ENCODE measurements around the gene FIS1.
"Not testable (repeated sequence)": the region's sequence is repeated elsewhere in the genome, so short reads cannot be mapped to it uniquely, and the experiment has no call there.

The FIS1 gene
- 26.1 to 96.3 (median 53.6) reads per million in 18 experiments for total RNA-seq

DNA sequence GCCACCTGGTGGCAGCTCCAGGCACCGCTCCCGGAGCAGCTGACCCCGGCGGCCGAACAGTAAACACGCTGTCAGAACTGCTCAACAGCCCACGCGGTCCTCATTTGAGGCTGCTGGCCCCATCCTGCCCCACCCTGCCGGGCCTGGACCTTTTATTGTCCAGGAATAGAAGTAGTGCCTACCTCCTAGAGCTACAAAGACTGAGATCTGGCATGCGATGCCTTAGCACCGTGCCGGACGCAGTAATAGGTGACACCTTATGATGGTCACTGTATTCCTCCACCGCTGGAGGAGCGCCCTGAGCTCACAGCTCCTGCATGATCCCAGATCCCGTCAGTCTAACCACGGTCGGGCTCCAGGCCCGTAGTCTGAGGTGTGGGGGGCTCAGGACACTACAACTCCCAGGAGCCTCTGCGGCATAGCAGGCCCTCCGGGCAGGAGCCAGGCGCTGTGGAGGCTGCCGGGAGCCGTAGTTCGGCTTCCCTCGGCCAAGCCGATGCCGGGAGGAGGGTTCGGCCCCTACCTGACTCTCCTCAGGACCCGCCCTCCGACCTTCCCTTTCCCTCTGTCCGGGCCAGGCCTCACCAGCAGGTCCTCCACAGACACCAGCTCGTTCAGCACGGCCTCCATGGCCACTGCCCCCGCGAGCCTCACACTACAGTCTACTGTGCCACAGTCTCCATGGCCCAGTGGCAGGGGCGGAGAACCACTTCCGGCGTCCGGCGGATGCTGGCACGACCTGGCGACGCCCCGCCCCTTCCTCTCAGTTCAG lies at the start of gene FIS1:
Gene FIS1 (minus strand): TSS at position 707 of the 772 bp plus-strand sequence. CDS start 77 bp downstream, at position 630.
- DNase-seq = peak; percentile 82 to 92

DNA sequence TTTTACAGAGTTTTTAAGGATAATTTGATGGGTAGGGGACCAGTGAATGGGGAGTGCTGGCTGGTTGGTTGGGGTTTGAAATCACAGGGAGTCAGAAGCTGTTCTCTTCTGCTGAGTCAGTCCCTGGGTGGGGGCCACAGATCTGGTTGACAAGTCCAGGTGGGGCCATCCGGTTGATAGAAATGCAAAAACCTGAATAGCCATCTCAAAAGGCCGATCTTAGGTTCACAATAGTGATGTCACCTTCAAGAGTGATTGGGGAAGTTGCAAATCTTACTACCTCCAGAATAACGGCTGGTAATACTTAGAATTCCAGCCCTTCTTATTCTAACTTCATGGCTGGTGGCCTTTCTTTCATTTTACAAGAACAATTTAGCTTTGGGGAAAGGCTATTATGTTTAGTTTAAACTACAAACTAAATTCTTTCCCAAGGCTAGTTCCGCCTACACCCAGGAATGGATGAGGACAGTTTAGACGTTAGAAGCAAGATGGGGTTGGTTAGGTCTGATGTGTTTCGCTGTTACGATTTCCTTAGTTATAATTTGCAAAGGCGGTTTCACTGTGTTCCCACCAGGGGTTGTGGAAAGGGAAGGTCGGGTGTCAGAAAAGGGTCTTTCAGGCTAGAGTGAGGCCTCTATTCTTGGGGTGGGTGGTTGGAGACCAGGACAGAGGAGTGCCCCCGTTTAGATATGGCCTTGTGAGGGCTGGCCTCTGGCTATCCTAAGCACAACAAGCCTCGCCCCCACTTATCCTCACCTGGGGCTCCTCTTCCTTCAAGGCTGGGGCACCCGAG lies 49.4 kb upstream of the FIS1 start:
- no peak for DNase-seq

DNA sequence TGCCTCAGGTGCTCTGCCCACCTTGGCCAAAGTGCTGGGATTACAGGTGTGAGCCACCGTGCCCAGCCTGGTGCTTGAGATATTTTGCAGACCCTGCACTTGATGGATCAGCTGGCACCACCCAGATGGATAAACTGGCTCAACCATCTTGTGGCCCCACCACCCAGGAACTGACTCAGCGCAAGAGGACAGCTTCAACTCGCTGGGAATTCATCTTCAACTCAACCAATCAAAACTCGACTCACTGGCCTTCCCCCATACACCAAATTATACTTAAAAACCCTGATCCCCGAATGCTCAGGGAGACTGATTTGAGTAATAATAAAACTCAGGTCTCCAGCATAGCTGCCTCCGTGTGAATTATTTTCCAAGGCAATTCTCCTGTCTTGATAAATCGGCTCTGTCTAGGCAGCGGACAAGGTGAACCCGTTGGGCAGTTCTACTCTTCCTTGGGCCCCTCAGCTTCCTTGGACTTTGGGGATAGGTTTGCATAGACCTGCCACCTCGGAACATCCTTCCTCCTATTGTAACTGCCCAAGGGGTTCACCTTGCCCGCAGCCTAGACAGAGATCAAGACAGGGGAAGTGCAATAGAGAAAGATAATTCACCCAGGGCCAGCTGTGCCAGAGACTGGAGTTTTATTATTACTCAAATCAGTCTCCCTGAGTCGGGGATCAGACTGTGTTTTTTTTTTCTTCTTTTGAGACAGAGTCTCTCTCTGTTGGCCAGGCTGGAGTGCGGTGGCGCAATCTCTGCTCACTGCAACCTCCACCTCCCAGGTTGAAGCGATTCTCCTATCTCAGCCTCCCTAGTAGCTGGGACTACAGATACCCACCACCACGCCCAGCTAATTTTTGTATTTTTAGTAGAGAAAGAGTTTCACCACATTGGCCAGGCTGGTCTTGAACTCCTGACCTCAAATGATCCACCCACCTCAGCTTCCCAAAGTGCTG lies 48.5 kb upstream of the FIS1 start:
- not testable (repeated sequence) for DNase-seq

DNA sequence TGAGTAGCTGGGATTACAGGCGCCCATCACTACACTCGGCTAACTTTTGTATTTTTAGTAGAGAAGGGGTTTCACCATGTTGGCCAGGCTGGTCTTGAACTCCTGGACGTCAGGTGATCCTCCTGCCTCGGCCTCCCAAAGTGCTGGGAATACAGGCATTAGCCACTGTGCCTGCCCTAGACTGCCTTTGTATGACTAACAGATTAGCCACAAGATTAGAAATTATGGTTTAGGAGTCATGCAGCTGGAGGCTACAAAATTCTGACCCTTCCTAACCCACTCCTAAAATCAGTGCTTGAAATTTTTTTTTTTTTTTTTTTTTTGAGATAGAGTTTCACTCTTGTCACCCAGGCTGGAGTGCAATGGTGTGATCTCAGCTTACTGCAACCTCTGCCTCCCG lies 47.7 kb upstream of the FIS1 start:
- DNase-seq = not testable (repeated sequence)

DNA sequence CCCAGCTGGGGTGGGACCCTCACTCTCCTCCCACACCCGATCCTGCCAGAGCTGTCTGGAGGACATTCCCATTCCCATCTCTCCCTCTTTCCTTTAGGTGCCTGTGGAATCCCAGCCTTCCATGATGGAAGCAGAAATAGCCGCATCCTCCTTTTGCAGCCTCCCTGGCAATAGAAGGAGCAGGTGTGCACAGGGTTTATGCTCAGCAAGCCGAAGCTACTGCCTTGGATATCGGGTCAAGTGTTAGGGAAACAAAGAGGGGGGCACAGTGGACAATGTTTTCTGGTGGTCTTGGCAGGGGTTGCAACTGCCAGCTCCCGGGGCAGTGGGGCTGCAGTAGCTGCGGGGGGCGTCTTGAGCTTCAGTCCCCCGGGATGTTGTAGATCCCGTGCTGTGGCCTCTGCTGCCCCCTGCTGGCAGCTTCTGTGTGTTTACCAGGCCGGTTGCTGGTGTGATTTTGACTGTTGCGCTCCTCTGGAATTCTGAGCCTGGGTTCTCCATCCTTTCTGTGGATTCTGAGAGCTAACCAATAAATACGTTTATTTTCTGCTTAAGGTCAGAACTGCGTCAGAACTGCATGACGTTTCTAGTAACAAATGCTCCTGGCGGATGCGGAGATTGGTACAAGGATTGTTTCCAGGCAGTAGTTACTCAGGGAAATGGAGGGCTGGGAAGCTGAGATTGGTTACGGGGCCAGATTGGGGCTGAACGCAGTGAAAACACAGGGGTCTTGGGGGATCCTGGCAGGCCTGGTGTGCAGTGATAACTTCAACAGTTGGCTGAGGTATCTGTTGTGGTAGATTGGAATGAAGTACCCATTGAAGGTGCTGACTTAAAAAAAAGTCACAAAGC lies 45.5 kb upstream of the FIS1 start:
- DNase-seq = peak; percentile 21 to 40

DNA sequence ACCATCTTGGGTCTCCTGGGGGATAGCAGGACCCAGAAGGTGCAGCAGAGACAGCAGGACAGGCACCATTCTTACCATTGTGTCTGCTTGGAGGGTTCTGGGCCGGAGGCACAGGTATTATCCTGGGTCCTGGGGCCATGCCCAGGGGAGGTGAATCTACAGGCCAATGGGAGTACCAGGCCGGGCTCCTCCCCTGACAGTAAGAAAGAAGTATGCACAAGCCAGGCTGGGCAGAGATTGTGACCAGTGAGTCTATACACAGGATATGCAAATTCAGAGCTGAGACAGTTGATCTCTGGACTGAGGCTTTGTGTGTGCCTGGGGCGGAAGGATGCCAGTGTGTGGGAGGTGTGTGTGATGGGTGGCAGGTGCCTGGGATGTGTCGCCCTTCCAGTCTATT lies 44.8 kb upstream of the FIS1 start:
- not testable (repeated sequence) for DNase-seq

DNA sequence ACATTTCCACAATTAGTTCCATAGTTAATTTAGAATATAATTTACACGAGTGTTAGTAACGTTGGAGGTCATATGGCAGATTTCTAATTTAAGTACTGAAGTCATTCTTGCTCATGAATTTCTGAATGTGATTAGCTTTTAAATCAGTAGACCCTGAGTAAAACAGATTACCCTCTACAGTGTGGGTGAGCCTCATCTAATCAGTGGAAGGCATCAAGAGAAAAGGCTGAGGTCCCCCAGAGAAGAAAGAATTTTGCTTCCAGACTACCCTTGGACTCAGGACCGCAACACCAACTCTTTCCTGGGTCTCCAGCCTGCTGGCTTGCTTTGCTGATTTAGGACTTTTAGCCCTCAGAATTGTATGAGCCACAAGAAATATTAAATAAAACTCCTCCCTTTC lies 43.6 kb upstream of the FIS1 start:
- no peak for DNase-seq

DNA sequence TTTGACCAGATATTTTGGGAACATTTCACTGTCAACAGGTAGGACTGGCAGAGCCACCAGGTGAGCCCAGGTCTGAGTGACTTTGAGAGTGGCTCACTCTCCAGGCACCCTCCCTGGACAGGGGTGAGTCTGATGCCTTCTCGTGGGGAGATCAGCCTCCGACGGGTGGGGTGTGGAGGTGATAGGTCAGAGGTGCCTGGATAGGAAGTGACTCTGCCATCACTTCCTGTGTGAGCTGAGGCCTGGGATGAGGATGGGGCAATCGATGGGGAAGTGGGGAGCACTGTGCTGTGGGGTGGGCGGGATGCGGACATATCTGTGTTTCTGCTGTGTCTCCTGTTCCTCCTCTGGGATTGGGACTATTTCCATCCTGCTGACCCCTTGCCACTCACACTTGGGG lies 42.2 kb upstream of the FIS1 start:
- peak; percentile 85 to 89 for DNase-seq

DNA sequence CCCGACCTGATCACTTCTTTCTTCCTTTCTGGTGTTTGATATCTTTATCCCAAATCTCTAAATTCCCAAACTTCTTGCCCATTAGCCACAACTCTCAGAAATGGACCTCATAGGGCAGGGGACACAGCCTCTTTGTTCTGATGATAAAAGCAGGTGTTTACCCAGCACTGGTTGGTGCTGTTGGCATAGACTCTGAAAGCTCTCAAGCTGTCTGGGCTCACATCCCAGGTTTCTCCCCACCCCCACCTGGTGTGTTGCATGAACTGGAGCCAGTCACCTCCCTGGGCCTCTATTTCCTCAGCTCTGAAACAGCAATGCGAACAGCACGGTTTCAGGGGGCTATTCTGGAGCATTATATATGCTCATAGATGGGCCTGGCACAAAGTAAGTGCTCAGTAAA lies 41.0 kb upstream of the FIS1 start:
- not testable (repeated sequence) for DNase-seq

DNA sequence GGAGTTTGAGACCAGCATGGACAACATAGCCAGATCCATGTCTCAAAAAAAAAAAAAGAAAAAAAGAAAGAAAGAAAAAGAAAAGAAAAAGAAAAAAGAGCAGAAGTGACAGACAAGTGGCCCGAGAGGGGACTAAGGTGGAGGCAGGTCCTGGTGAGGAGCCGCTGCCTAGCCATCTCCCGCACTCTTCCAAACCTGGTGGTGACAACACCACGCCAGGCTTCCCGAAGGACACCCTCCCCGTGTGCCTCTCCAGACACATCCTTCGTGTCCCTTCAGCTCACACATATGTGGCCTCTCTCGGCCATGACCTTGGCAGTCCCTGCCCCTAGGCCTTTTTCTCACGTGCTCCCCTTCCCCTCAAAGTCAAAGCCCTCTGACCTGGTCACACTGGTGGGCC lies 40.3 kb upstream of the FIS1 start:
- DNase-seq = no peak

DNA sequence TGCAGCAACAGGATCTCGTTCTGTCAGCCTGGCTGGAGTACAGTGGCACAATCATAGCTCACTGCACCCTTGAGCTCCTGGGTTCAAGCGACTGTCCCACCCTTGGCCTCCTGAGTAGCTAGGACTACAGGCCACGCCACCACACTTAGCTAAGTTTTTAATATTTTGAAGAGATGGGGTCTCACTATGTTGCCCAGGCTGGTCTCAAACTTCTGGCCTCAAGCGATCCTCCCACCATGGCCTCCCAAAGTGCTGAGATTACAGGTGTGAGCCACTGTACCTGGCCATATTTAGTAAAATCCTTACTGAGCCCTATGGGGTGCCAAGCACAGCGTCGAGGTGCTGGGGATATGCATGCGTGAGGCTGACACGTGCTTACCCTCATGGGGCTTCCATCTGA lies 36.0 kb upstream of the FIS1 start:
- not testable (repeated sequence) for DNase-seq

DNA sequence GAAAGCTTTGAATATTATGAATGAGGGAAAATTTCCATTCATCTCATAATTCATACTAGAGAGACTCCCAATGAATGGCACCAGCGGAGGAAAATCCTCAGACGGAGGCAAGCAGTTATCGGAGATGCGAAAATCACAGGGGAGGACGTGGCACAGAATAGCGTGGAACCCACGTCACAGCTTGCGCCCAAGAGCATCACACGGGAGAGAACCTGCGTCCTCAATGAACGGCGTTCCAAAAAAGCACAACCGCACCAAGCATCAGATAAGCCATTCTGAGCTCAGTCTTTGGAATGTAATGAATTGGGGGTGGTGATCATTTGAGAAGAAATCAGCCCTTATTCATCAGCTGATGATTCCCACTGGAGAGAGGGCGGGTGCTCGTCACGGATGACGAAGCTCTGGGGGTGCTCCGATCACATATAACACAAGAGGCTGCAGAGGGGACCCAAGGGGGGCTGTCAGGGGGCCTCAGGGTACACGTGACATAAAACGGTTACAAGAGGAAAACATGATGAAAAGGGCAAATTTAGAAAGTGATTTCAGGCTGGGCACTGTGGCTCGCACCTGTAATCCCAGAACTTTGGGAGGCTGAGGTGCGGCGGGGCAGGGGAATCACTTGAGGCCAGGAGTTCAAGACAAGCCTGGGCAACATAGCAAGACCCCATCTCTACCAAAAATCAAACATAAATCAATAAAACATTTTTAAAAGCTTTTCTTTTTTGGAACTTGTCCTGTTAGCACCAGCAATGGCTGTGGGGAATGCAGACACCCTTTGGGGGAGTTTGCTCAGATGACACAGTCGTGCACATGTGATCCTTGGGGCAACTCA lies 33.8 kb upstream of the FIS1 start:
- no peak for DNase-seq

DNA sequence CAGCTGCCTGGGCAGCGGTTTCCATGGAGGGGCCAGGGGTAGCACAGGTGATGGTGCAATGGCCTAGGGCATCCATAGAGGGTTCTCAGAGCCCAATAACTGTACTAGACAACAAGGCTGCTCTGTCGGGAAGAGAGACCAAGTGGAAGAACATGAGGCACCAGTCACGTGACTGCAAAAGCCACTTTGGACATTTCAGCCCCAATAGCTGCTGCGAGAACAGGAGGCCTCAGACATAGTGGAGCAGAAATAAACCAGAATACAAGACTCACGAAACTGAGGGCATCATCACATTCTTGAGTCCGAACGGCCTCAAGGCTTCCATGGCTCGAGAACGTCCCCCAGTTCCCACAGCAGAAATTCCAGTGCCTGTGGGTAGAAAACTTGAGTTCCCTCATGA lies 32.3 kb upstream of the FIS1 start:
- no peak for DNase-seq

DNA sequence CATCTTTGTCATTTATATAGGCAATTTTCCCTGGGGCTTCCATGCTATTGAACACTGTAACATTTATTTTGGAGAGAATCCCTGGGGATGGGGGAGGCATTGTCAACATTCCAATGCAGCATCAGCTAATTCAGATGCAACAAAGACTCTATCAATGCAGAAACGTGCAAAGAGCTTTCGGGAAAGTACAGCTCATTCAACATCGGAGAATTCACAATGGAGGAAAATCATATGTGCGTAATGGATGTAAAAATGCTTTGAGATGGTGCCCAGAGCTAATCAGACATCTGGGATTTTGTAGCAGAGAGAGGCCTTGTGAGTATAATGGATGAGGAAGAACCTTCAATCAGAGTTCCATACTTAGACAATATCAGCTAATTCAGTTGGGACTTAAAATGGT lies 28.3 kb upstream of the FIS1 start:
- no peak for DNase-seq

DNA sequence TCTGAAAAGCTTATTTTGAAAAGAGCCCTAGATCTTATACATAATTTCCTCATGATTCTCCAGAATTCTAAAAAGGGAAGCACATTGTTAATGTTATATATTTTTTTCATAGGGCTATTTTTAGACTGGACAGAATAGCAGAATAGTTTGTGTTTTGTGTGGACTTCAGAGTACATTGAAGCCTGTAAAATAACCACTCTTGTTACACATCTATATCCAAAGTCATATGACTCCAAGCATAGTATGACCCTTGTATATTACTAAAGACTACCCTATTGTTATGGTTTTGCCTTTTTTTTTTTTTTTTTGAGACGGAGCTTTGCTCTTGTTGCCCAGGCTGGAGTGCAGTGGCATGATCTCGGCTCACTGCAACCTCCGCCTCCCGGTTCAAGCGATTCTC lies 26.1 kb upstream of the FIS1 start:
- peak in 1 of 2 donors; percentile 29 for DNase-seq

DNA sequence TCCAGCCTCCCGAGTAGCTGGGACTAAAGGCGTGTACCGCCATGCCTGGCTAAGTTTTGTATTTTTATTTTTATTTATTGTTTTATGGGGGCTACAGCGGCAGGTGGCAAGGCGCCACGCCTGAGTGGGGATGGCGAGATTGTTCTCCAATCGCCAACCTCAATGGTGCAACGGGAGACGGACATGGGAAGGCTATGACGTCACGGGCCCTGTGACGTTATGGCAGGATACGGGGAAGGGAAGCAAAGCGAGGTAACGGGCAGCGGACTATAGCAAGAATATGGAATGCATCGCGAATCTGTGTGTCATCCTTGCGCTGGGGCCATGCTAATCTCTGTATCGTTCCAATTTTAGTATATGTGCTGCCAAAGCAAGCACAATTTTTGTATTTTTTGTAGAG lies 24.8 kb upstream of the FIS1 start:
- no peak for DNase-seq

DNA sequence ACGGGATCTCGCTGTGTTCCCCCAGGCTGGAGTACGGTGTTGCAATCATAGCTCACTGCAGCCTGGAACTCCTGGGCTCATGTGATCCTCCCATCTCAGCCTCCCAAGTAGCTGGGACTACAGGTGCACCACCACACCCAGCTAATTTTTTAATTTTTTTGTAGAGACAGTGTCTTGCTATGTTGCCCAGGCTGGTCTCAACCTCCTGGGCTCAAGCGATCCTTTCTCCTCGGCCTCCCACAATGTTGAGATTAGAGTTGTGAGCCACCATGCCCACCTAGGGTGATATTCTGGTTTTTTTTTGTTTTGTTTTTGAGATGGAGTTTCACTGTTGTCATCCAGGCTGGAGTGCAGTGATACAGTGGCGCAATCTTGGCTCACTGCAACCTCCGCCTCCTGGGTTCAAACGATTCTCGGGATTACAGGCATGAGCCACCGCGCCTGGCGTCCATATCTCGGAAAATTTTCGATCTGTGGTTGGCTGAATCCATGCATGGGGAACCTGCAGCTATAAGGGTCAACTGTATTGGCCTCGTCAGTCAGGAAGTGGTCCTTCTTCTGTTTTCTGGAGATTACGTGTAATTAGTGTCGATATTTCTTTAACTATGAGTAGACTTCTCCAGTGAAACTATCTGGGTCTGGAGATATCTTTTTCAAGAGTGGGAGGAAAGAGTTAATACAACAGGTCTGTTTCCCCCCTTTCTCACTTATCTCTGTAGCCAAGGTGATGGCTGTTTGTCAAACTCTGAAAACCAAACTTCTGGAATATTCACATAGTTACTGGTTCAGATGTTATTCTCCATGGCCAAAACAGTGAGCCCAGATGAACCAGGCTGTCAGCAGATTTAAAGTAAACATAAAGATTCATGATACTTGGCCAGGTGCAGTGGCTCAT lies 21.0 kb upstream of the FIS1 start:
- DNase-seq = no peak

DNA sequence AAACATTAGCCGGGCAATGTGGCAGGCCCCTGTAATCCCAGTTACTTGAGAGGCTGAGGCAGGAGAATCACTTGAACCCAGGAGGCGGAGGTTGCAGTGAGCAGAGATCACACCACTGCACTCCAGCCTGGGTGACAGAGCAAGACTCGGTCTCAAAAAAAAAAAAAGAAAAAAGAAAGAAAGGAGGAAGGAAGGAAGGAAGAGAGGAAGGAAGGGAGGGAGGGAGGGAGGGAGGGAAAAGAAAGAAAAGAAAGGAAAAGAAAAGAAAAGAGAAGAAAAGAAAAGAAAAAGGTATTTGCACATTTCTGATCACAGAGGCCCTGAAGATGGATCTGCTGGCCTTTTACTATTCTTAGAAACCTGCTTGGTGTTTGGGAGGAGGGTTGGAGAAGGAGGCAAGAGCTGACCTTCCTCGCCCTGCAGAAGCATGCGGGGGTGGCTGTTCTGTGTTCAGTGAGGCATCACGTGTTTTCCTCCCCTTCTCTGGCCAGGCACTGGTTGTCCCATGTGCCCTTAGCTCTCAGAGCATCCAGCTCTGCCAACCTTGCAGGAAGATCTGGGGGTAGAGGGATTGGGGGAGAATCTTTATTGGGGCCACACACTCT lies 19.3 kb upstream of the FIS1 start:
- DNase-seq = peak; percentile 37 to 66

DNA sequence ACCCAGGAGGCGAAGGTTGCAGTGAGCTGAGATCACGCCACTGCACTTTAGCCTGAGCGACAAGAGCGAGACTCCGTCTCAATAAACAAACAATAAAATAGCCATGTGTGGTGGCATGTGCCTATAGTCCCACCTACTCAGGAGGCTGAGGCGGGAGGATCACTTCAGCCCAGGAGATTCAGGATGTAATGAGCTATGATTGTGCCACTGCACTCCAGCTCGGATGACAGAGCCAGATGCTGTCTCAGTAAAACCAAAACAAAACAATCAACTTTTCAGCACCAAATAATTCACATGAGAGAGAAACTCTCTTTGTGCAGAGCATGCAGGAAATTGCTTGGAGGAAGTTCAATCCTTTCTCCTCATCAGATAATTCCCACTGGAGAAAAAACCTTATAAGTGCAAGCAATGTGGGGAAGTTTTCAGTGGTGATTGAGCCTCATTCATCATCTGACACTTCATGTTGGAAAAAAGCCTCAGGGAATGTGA lies 13.4 kb upstream of the FIS1 start:
- DNase-seq = no peak
